ENCODE measurements around the gene PARD3B.

Gene PARD3B

GRCh38 chr2:205166745-205167144 lies 621.5 kb downstream of the PARD3B start:
- no peak for DNase-seq

GRCh38 chr2:205169012-205169411 lies 623.7 kb downstream of the PARD3B start:
- DNase-seq = no peak

DNA sequence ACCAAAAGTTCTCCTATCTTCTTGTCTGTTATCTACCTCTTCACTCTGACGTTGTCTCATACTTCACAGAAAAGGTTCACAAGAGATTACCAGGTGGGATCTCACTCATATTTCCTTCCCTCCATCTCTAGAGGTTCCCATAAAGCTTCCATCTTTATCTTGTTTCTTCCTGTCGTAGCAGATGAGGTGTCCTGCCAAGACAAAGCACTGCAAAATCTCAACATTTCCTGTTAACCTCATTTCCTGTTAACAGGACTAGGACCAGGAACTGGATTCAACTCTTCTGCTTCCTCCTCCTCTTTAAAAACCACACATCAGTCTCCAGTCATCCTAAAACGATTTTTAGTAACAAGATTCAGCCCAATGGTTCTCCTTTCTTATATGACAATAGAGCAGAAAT lies 624.2 kb downstream of the PARD3B start:
- DNase-seq = no peak

GRCh38 chr2:205170399-205170798 lies 625.1 kb downstream of the PARD3B start:
- DNase-seq = no peak

DNA sequence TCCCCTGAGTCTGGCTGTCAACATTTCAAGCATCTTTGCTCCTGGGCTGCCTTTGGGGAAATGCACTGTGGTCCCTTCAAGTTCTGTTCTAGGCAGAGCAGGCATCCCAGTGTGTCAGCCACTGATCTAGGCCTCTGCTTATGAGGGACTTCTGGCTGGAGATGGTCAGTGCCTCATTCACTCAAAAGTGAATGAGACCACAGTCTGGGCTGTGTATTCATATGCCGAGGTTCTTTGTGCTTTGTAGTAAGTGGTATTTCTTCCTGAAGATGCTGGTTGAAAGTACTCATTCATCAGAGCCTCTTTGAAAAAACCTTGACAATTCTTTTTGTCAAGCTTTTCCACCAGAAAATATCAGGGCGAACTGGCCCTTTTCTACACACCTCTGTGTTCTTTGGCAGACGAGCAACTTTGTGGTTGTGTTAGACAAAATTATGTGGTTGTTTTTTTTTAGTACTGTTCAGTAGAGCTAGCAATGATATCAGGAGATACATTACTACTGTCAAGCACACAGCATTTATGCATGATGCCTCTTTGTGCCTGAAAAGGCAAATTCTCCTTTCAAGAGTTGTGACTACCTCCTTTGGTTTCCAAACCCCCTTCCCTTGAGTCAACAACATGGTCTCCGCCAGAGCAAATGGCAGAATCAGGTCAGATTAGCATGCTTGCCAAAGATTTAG lies 626.1 kb downstream of the PARD3B start:
- DNase-seq = no peak

DNA sequence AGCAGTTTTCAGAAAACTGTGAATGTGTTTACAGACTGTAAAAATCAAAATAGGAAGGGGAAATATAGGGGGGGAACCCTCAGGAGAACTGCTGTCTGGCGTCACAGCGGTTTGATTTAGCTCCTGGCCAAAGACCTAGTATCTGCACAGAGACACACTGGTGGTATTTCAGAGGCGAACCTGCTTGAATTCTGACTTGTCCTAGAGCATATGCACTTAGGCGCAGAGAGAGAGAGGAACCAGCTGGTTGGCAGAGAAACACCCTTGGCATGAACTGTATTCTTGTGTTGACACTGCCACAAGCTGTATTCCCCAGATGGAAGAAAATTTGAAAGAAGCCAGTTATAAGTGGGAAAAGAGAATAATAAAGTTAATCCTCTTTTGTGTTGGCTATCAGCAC lies 630.6 kb downstream of the PARD3B start:
- no peak for DNase-seq

GRCh38 chr2:205176546-205176945 lies 631.3 kb downstream of the PARD3B start:
- DNase-seq = no peak

DNA sequence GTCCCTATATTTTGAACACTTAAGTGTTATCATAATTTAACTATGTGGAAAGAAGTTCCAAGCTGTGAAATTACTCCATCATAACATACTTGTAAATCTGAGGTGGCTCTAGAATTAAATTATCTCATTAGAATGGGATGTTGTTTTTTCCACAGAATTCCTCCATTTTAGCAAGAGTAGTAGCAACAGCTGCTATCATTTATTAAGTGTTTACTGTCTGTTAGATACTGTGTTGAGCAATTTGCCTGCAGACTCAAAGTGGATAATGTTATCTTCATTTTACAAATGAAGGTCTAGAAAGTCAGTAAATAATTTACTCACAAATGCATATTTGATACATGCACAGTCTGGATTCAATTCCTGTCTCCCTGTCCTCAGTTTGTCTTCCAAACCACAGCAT lies 632.3 kb downstream of the PARD3B start:
- DNase-seq = no peak

- DNase-seq = no peak
Observed at GRCh38 chr2:205180730-205181129, 635.5 kb downstream of the PARD3B start.

GRCh38 chr2:205187731-205188130 lies 642.5 kb downstream of the PARD3B start:
- no peak for DNase-seq

- no peak for DNase-seq
Observed at GRCh38 chr2:205188239-205189138, 643.2 kb downstream of the PARD3B start.

DNA sequence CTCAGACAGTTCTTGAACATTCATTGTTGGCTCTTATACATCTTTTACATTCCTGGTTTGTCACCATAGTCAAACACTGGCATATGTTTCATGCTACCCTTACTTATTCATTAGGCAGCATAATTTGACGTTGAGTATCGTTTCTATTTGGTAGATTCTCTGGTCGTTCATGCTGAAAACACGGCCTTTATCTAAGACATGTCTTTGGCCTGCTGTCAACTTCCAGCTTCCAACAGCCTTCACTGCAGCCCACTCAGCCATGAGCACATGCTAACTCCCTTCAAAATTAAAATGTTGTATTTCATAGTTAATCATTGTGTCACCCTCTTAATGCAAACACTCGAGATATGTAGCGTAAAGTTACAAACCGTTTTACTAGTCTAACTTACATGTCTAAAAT lies 644.0 kb downstream of the PARD3B start:
- no peak for DNase-seq

DNA sequence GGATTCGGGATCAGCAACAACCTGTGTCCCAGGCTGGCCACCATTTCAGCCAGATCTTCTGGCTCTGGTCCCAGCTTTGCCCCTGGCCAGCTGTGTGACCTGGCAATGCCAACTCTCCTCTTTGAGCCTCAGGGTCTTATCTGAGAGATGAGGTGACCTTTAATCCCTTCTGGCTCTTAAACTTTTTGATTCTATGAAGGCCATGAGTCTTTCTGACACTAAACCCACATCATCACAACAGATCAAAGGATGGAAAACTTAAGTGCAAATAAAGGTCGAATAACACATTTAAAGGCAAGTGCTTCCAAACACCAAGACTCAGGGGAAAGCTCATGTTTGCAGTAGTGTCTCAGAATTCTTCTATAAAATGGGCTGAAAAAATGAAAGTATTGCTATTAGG lies 645.3 kb downstream of the PARD3B start:
- no peak for DNase-seq

DNA sequence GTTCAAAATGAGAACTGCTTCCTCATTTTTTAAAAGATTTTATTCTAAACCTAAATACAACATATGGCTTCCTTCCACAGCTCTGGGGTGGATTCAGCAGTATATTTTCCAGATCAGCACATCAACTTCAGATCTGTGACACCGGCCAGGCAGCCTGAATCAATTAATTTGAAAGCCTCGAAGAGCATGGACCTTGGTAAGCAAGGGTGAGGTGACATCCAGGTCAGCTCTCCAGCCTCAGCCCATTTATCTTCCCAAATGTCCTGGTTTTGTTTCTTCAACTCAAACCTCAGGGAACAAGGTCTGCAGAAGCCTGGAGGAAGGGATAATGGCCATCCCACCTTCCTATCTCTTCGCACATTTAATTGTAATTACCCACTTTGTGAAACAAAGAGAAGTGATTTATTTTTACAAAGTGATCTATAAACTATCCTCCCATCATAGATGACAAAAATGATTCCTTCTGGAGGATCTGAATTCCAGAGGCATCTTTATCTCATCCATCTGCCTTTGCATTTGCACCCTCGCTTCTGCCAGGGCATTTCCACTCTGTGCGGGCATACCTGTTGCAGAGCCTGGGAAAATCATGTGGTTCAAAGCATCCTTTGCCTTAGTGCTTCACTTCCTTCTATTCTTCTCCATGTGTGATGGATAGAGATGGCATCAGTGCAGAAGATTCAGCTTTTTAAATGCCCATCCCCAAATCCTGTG lies 648.0 kb downstream of the PARD3B start:
- DNase-seq = no peak

- no peak for DNase-seq
Observed at GRCh38 chr2:205193836-205194228, 648.6 kb downstream of the PARD3B start.

GRCh38 chr2:205197468-205198139 lies 652.3 kb downstream of the PARD3B start:
- DNase-seq = no peak

DNA sequence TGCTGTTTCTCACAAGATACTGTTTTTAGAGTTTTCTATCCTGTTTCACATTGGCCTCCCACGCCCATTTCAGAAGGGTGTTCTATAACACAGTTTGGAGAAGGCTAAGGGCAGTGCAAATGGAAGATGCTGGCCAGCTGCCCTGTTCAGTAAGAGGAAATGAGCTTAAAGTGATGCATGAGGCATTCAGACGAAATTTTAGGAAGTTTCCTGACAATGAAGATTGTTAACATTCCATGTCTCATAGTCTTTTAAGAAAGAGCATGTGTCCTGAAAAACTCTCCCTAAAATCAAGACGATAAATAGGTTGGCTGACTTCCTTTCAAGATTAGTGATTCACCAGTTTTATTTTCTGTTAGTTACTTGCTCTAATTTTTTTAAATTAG lies 652.9 kb downstream of the PARD3B start:
- DNase-seq = no peak

DNA sequence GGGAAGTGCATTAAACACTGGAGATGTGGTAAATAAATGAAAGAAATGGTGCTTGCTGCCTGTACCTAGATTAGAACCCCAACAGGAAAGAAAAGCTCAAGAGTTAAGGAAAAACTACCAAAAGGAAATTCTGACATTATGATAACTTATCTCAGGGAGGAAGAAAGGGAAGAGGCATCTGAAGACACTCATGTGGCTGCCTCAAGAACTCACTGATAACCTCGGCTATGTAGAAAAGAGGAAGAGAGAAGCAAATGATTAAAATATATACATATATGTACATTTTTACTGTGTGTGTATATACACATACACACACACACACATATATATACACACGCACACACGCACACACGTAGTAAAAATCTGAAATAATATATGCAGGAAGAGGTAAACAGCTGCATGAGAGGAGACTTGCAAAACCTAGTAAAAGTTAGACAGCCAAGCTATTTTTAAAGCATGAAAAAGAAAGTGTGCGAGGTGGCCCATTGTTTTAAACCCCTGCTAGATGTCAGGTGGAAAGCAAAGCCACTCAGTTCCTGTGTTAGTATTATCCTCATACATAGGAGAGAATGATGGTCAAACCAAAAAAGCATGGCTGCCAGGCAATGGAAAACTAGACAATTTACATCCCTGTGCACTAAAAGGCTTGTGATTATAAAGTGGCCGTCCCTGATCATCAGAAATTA lies 654.0 kb downstream of the PARD3B start:
- DNase-seq = no peak

DNA sequence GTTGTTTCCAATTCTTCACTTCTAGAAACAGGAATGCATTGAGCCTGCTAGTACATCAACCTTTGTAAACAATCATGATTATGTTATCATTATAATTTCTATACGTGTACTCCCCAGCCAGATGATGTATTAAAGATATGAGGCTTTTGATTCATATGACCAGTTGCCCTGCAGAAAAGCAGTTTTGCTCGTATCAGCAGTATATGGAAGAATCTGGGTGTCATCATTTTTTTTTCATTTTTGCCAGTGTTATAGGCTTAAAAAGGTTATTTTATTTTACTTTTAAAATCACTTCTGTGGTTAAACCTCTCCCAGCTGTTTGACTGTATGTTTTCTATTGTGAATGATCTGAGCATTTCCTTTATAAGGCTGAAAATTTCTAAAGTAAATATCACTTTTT lies 665.2 kb downstream of the PARD3B start:
- DNase-seq = no peak

GRCh38 chr2:205212357-205212756 lies 667.1 kb downstream of the PARD3B start:
- no peak for DNase-seq

DNA sequence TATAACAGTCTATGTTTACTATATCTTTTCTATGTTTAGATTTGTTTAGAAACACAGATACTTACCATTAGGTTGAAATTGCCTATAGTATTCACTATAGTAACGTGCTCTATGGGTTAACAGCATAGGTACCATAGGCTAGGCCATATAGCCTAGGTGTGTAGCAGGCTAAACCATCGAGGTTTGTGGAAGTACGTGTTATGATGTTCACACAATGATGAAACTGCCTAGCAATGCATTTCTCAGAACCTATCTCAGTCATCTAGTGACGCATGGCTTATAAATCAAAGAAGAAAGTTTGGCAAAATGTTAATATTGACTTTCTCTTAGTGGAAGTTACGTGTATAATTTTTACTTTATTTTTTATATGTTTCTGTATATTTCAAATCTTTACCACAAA lies 670.8 kb downstream of the PARD3B start:
- no peak for DNase-seq

GRCh38 chr2:205216580-205216979 lies 671.3 kb downstream of the PARD3B start:
- DNase-seq = no peak

DNA sequence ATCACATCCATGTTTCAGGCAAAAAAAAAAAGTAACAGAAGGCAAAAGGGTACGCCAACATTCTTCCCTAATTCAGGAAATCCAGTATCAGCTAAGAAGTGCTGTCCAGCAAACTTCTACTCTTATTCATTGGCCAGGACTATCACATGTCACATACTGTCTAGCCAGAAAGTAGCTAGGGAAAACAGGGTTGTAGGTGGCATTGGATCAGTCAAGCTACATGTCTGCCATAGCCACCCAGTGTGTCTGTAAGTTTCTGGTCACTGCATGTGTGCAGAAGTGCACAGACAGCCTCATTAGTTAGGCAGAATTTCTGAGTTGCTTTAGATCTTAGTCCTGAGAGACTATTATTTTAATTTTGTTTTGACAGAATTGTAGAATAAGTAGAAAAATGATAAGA lies 671.7 kb downstream of the PARD3B start:
- DNase-seq = no peak
